ENCODE measurements around the gene DMC1.

DMC1 gene

DNA sequence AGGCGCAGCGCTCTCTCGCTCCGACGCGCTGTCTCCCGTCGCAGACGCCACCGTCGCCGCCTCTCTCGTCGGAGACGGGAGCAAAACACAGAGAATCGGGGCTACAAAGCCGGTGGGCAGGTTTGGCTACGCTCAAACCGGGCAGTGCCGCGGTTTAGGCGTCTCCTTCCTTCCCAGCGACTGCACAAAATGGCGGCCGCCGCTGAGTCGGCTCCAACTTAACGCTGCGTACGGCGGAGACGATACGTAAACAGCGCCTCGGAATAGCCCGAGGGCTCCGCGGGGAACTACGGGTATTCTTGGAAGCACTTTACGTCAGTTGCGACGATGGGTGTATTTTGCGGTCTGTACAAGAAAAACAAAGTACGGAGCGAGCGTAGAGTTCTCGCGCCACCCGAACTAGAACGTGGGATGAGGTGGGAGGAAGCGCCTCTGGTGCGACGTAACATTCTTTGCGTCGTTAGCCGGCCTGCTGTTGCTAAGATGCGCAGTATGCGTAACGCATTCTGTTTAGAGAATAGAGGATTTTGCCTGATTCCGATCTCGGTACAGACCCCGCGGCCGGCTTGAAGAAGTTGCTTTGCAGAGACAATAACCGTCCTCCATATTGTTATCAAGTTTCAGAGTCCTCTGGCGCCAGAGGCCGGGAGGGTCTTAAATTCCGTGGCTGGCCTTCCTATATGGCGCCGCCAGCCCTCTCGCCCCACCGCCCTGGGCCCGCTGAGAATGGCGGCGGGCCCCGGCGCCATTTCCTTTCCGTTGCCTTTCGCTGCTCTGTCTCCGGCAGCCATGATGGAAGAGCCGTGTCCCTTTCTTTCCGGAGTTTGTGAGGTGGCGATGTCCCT is 63.6 kb downstream of the DMC1 start, which contains the start of gene DDX17:
Gene DDX17 (minus strand): TSS at position 194 of the 845 bp plus-strand sequence.
- in situ Hi-C loops (cut with HindIII; ENCODE audit: low pct_ligation_motif_present, low pct_unique_long_range_greater_than_20kb, low sequenced_read_pairs): no loop called here
- peak; percentile 91 for DNase-seq

DNA sequence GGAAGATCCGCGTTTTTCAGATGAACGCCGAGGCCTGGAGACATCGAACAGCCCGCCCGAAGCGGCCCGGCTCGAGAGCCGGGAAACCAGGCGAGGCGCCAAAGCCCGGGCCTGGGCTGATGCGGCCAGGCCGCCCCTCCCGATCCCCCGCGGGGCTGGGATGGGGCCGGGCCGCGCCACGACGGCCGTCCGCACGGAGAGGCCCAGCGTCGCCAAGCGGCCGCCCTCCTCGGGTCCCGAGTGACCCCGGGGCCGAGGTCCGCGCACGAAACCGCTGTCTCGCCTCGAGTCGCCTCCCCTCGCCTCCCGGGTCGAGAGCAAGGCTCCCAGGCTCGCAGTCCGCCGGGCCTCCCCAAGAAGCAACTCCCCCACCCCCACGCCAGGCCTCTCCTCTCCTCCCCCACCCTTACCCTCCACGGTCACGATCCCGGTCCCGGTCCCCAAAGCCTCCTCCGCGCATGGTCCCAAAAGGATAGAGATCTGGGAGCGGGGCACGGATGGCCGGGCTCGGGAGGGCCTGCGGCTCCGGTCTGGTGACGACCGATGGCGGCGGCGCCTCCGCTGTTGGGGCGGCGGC is 64.4 kb downstream of the DMC1 start:
- in situ Hi-C loops (cut with HindIII; ENCODE audit: low pct_ligation_motif_present, low pct_unique_long_range_greater_than_20kb, low sequenced_read_pairs): no loop called here
- DNase-seq: peak; percentile 50

DNA sequence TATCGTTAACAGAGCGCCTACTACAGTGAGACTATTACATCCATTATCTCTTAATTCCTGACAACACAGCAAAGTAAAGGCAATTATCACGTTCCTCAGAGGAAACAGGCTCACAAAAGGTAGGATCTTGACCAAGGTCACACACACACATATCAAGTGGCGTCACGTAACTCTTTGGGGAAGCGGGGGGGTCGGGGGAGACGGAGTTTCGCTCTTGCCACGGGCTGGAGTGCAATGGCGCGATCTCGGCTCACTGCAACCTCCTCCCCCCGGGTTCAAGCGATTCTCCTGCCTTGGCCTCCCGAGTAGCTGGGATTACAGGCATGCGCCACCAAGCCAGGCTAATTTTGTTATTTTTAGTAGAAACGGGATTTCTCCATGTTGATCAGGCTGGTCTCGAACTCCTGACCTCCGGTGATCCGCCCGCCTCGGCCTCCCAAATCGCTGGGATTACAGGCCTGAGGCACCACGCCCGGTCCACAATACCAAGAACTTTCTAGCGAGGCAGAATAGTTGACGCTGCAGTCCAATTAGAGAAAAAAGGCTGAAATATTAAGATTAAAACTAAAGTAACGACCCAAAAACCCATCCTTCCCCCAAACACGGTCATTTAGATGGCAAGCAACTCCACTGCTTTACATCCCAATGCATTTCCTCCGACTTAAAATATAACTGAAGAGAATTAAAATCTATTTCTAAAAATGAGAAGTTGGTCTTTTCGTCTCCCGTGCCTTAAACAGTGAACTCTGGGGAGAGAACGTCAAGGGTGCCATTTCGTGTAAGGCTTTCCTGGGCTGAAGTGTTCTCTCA is 65.0 kb downstream of the DMC1 start:
- in situ Hi-C loops (cut with HindIII; ENCODE audit: low pct_ligation_motif_present, low pct_unique_long_range_greater_than_20kb, low sequenced_read_pairs): no loop called here
- DNase-seq: peak; percentile 44

DNA sequence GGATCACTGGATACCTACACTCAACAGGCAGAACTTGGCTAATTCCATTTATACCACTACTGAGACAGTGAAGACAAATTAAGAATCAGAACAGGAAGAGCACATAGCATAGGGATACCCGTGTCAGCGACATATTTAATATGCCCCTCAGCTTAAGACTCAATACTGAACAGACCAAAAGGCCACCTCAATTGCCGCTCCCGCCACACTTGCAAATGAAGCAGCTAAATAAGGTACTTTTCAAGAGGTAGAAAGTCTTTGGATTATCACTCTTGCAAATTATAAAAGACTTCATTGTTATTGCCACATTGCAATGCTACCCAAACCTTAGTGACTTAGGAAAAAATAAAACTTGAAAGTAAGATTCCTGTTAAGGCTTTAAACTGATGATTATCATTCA is 67.0 kb downstream of the DMC1 start:
- DNase-seq: no peak
- in situ Hi-C loops (cut with HindIII; ENCODE audit: low pct_ligation_motif_present, low pct_unique_long_range_greater_than_20kb, low sequenced_read_pairs): no loop called here

DNA sequence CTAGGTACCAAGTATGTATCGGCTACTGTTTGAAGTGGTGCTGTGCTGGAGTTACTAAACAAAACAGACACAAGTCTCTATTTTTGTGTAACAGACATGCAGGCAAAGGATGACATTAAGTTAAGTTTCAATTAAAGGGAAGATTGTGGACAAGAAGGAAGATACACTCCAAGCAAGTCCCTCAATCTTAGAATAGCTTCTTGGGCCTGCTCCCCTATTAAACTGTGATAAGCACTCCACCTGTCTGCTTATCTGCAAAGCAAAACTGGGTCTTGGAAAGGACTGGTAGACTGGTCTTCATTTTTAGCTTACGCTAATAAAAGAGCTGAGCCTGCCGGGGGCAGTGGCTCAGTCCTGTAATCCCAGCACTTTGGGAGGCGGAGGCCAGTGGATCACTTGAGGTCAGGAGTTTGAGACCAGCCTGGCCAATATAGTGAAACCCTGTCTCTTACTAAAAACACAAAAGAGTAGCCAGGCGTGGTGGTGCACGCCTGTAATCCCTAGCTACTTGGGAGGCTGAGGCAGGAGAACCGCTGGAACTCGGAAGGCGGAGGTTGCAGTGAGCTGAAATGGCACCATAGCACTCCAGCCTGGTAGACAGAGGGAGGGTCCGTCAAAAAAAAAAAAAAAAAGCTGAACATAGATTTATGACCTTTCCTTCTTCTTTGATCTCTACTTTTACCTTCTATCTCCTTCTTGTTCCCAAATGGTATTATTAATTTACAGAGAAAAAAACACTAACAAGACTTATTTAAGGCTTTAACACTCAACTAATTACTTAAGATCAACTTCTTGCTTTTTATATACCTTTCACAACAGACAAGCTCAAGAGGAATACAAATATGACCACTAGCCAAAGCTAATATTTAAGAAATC is 67.9 kb downstream of the DMC1 start:
- in situ Hi-C loops (cut with HindIII; ENCODE audit: low pct_ligation_motif_present, low pct_unique_long_range_greater_than_20kb, low sequenced_read_pairs): no loop called here
- DNase-seq: no peak

DNA sequence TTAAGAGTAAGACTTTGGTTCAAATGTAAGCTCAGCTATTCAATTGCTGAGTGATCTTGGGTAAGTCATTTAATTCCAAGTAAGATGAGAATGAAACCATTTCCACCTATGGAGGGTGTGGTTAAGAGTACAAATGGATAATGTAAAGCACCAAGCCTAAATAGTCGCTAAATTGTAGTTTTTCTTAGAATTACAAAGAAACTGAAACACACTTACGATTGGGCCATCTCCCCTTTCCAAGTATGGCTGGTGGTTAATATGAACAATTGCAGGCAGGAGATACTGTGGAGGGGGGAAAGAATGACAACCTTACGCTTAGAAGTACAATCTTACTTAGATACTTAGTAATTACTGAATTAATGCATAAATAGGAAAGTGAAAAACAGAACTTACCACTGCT is 72.1 kb downstream of the DMC1 start:
- DNase-seq: no peak
- in situ Hi-C loops (cut with HindIII; ENCODE audit: low pct_ligation_motif_present, low pct_unique_long_range_greater_than_20kb, low sequenced_read_pairs): no loop called here

DNA sequence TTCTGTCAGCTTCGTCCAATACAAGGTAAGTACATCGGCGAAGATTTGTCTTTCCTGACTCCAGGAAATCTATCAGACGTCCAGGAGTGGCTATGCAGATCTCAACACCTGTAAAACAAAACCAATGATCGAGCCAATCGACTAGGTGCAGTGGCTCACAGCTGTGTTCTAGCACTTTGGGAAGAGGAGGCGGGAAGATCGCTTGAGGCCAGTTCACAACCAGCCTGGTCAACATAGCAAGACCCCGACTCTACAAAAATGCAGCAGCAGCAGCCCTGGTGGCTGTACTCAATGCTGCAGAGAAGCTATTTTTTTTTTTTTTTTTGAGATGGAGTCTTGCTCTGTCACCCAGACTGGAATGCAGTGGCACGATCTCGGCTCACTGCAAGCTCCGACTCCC is 75.0 kb downstream of the DMC1 start:
- in situ Hi-C loops (cut with HindIII; ENCODE audit: low pct_ligation_motif_present, low pct_unique_long_range_greater_than_20kb, low sequenced_read_pairs): no loop called here
- DNase-seq: no peak

DNA sequence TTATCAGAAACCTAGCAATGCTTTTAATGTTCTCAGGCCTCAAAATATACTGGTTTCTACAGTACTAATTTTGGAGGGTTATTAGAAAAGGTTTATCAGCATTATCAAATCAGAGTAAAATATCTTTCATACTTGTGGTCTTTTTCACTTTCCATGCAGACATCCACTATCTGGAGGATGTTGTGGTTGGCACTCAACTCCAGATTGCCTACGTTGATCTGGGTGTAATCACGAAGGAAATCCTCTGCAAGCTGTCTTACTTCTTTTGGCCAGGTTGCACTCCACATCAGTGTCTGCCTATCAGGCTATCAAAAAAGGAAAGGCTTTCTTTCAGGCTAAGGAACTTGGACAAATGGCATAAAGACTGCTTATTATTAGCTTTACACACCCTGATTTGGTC is 75.5 kb downstream of the DMC1 start:
- in situ Hi-C loops (cut with HindIII; ENCODE audit: low pct_ligation_motif_present, low pct_unique_long_range_greater_than_20kb, low sequenced_read_pairs): no loop called here
- no peak for DNase-seq

DNA sequence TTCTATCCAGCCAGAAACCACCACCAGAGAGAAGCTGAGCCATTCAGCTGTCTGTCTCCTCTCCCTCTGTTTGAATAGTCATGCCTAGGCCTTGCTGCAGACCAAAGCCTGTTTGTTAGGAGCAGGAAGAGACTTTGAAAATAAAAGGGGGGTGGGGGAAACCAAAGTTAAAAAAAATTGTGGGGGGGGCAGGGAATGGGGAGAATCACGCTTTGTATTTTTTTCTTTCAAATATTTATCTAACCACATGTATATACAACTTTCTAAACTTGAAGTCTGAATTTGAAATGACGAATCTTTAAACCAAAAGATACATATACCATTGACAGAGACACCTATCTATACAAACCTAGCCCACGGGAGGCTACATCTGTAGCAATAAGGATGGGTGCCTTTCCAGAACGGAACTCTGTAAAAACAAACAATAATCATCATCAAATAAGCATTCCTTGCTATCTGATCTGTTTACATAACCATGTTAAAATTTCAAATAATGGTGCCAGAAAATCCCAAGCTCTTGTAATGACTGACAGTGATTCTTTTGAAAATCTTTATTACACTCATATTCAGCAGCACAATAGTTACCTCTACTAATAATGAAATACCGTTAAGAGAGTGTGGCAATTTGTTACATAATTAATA is 78.2 kb downstream of the DMC1 start:
- DNase-seq: no peak
- in situ Hi-C loops (cut with HindIII; ENCODE audit: low pct_ligation_motif_present, low pct_unique_long_range_greater_than_20kb, low sequenced_read_pairs): no loop called here

DNA sequence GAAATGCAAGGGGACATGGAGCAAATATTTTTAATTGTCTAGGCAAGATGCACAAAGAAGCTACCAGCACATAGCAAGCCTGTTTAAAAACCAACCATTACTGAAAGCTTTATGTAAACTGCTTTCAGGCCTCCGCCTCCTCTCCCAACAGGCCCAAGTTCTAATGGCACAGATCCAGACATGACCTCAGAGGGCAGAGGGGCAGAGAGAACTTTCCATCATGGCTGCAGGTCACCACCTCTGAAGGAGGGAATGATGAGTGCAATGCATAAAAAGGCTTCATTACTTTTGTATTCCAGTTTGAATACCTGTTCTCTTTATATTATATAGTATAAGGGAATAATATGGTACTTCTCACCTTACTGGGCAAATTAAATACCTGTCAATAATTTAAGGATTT is 79.1 kb downstream of the DMC1 start:
- in situ Hi-C loops (cut with HindIII; ENCODE audit: low pct_ligation_motif_present, low pct_unique_long_range_greater_than_20kb, low sequenced_read_pairs): no loop called here
- DNase-seq: peak; percentile 34

DNA sequence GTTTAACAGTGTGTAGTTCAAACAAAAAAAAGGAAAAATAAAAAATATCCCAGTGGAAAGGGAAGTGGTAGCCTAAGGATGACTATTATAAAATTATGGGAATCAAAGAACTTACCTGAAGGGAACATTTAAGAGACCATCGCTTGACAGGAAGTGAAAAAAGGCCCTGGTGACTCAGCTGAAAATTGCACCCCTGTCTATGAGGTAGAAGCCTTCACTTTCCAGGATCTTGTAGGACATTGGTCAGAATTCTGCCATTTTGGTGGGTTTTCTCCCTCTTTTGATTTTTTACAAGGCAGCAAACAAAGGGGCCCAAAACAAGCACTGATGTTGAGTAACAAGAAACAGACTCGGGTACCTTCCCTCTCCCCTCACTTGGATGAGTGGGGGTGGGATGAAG is 79.5 kb downstream of the DMC1 start:
- in situ Hi-C loops (cut with HindIII; ENCODE audit: low pct_ligation_motif_present, low pct_unique_long_range_greater_than_20kb, low sequenced_read_pairs): no loop called here
- DNase-seq: no peak

DNA sequence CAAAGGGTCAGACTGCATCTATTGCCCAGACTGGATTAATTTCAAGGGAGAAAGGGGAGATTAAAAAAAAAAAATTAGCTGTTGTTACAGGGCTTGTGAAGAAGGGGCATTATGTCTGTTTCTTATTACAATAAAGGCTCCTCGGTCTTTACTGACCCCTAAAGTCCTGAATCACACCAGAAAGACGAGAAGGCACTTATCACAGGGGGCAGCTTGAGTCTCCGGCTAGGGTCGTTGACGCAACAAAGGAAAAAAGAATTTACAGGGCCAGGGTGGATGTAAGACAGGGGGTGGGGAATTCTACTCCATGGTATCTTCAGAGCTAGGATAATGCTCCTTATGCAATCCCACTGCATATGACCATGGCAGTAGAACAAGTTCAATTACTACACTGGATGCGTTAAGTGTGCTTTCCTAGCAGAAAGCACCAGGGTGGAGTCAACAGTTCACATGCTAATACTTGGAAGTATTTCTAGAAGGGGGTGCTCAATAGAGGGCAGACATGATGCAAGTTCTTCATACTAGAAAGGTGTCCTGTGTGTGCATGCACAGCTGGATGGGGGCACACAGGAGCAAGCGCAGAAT is 80.3 kb downstream of the DMC1 start:
- in situ Hi-C loops (cut with HindIII; ENCODE audit: low pct_ligation_motif_present, low pct_unique_long_range_greater_than_20kb, low sequenced_read_pairs): no loop called here
- DNase-seq: no peak

DNA sequence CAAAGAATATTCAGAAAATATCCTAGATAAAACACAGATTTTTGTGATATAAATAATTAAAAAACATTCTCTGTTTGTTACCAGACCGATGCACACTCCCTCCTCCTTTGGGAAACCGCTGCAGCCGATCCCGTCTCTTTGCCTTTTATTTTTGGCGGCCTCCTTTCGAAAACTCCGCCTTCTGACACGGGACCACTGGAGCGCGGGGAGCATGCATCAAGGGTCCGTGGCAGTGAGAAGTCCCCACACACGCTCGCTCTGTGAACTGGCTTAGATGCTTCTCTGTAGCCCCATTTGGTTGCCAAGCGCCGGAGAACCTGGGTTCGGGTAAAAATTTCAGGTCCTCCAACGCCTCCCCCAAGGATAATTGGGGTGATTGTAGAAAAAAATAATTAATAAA is 80.8 kb downstream of the DMC1 start:
- in situ Hi-C loops (cut with HindIII; ENCODE audit: low pct_ligation_motif_present, low pct_unique_long_range_greater_than_20kb, low sequenced_read_pairs): no loop called here
- DNase-seq: no peak

DNA sequence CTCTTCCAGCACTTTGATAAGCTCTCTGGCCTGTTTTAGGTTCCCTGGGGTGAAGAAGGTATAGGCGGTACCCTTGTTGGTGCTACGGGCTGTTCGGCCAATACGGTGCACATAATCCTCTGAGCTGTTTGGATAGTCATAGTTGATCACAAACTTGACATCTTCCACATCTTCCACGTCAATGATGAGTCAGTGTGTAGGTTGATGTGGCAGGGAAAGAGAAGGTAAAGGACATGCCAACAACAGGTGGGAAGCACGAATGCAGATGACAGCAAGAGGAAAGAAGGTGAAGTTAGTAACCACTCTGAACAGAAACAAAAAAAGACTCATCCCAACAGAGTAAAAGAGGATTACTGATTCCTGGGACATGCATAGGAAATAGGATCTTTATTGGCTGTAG is 82.0 kb downstream of the DMC1 start:
- in situ Hi-C loops (cut with HindIII; ENCODE audit: low pct_ligation_motif_present, low pct_unique_long_range_greater_than_20kb, low sequenced_read_pairs): no loop called here
- DNase-seq: no peak

DNA sequence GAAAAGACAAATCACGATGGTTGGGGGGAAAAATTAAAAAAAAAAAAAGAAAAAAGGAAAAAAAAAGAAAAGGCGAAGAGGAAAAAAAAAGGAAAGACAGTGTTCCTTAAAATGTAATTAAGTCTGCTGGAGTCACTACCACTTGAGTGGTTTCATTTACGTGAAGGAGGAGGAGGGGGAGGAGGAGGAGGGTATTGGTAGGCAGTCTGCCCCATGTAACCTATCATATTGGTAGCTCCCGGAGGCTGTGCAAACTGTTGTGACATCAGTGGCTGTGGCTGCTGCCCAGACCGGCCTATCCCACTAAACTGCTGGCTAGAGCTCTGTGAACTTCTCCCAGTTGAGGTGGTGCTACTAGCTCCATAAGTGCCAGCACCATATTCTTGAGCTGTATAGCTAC is 84.2 kb downstream of the DMC1 start:
- no peak for DNase-seq
- in situ Hi-C loops (cut with HindIII; ENCODE audit: low pct_ligation_motif_present, low pct_unique_long_range_greater_than_20kb, low sequenced_read_pairs): no loop called here

DNA sequence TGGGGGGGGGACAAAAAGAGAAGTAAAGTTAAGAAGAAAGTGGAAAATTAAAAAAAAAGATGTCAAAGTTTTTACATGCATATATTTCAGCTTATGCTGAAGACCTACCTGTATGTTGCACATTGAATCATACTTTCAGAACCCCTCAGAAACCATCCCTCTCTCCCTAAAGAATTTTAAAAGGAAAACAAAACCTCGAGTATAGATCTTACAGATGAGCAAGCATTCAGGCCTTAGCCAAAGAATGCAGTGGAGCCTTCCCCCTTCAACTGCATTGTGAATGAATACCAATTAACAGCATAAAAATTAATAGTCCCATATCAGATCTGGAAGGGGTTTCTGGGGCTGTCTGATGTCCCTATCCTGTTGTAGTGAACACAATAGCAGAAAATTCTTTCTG is 85.7 kb downstream of the DMC1 start:
- in situ Hi-C loops (cut with HindIII; ENCODE audit: low pct_ligation_motif_present, low pct_unique_long_range_greater_than_20kb, low sequenced_read_pairs): no loop called here
- no peak for DNase-seq

DNA sequence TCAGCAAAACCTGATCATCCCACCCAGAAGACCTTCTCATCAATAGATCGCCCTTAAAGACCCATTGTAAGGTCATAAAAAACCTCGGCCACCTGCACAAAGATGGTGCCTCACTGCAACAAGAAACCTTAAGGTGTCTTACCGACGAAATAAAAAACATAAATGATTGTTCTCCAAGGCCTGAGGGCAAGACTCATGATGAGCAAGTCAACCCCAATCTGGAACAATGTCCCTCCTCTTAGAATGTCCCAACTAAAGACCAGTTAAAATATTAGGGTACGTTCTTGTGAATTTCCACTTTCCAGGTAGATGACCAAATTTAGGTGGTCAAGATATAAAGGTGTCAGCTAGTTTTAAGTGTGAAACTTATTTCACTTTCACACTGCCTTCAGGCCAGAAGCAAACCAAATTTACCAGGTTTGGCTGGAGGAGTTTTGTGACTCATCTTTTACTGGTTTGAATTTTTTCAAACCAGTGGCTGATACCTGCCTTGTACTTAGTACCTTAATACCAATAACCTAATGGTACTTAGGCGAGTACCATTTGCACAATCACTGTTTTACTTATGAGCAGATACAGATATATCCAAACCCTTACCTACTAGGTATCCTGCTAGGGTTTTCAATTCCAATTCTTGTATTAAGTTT is 87.2 kb downstream of the DMC1 start:
- in situ Hi-C loops (cut with HindIII; ENCODE audit: low pct_ligation_motif_present, low pct_unique_long_range_greater_than_20kb, low sequenced_read_pairs): no loop called here
- no peak for DNase-seq

Data from ACHN (cell line).